ENCODE results near the gene C21orf58.

DNA sequence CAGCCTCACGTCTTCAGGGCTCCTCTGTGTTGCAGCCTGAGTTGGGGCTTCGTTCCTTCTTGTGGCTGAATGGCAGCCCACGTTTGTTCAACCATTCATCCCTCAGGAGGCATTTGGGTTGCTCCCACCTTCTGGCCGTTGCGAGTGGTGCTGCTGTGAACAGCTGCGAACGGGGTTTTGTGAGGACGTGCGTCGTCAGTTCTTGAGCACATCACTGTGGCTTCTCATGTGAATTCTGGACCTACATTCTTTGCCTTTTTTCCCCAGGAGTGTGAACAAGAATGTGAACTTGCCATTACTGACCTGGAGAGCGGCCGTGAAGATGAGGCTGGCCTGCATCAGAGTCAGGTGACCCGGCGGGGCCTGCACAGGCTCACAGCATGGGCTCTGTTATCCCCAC is 22.2 kb upstream of the C21orf58 start:
- TF ChIP-seq, protein P1, sequence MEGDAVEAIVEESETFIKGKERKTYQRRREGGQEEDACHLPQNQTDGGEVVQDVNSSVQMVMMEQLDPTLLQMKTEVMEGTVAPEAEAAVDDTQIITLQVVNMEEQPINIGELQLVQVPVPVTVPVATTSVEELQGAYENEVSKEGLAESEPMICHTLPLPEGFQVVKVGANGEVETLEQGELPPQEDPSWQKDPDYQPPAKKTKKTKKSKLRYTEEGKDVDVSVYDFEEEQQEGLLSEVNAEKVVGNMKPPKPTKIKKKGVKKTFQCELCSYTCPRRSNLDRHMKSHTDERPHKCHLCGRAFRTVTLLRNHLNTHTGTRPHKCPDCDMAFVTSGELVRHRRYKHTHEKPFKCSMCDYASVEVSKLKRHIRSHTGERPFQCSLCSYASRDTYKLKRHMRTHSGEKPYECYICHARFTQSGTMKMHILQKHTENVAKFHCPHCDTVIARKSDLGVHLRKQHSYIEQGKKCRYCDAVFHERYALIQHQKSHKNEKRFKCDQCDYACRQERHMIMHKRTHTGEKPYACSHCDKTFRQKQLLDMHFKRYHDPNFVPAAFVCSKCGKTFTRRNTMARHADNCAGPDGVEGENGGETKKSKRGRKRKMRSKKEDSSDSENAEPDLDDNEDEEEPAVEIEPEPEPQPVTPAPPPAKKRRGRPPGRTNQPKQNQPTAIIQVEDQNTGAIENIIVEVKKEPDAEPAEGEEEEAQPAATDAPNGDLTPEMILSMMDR (IDR thresholded peaks at IDR 0.05) = no peak
- TF ChIP-seq POLR2AphosphoS5 (IDR thresholded peaks at IDR 0.05) (no peak), EP300 (IDR thresholded peaks at IDR 0.05) (no peak)

Measured in upper lobe of left lung (tissue), 4 donors.